Thymus (tissue), 11 donors: ENCODE measurements around the gene RARS1. TPM values are rescaled to one million over a fixed set of nuclear protein-coding genes. Genes with fewer than 3 reads are reported as not detected.

Experiments
- DNase-seq, 9 donors: peaks; one replicate each; pipeline ENCODE4 v3.0.0-alpha.2; 2013; ENCODE audit warnings: low spot score in 9 of 9, low read depth in 6 of 9, missing footprints in 1 of 9
- H3K27ac ChIP-seq, 2 donors: one replicate each; pipeline ENCODE4 v1.5.1; 2013; ENCODE audit warnings: control low read depth in 1 of 2, low read depth in 1 of 2, low read length in 1 of 2, mild to moderate bottlenecking in 1 of 2, moderate library complexity in 1 of 2
- H3K27me3 ChIP-seq, 2 donors: one replicate each; pipeline ENCODE4 v1.5.1; 2013; ENCODE audit warnings: low read length in 1 of 2; ENCODE audit not compliant: control insufficient read depth in 2 of 2, insufficient read depth in 1 of 2
- H3K36me3 ChIP-seq, 2 donors: one replicate each; pipeline ENCODE4 v1.5.1; 2013; ENCODE audit warnings: low read length in 1 of 2, mild to moderate bottlenecking in 1 of 2, moderate library complexity in 1 of 2; ENCODE audit not compliant: control insufficient read depth in 2 of 2, insufficient read depth in 2 of 2
- H3K4me1 ChIP-seq, 2 donors: one replicate each; pipeline ENCODE4 v1.5.1; 2013; ENCODE audit warnings: low read length in 2 of 2; ENCODE audit not compliant: control insufficient read depth in 2 of 2, insufficient read depth in 2 of 2
- H3K4me3 ChIP-seq, 2 donors: one replicate each; pipeline ENCODE4 v1.5.1; 2013; ENCODE audit warnings: low read length in 2 of 2, control low read depth in 1 of 2, mild to moderate bottlenecking in 1 of 2
- H3K9me3 ChIP-seq, 2 donors: one replicate each; pipeline ENCODE4 v1.5.1; 2013; ENCODE audit warnings: low read length in 1 of 2, mild to moderate bottlenecking in 1 of 2; ENCODE audit not compliant: control insufficient read depth in 2 of 2, insufficient read depth in 1 of 2
- WGBS: extraction: QIAGEN DNeasy Blood & Tissue Kit; methylation state at CpG from one replicate; pipeline ENCODE4 v1.1.7; 2013; 5-methylcytosine and 5-hydroxymethylcytosine counted together
- polyA plus RNA-seq: library from polyadenylated mRNA; stranded (reverse); fragments of 200-250 nt; gene quantifications from one replicate; pipeline ENCODE4 v1.2.3, GENCODE V29; 2013
- total RNA-seq: library from RNA; stranded (reverse); fragments of 120-200 nt; gene quantifications from one replicate; pipeline ENCODE4 v1.2.4, GENCODE V29; 2013
- donor health status: healthy.

RARS1 gene
- total and polyA plus RNA-seq, 2 donors: 42.1 to 67.4 TPM

- Histone ChIP-seq H3K27me3 (no peaks in the 10 kb centered on the region), H3K36me3 (no peaks in the 10 kb centered on the region), H3K4me3 (no peak overlapping the region), H3K4me1 (no peaks in the 10 kb centered on the region), H3K9me3 (no peaks in the 10 kb centered on the region), H3K27ac (no peak overlapping the region)
- 98% methylated on average over 12 of the region's 12 CpGs for WGBS
- no peak for DNase-seq
These were observed 31.1 kb upstream of the RARS1 start for GRCh38 chr5:168455201-168455600.

- no peak for DNase-seq
- Histone ChIP-seq H3K36me3 (no peaks in the 10 kb centered on the region), H3K27ac (no peak overlapping the region), H3K27me3 (no peaks in the 10 kb centered on the region), H3K4me1 (no peaks in the 10 kb centered on the region), H3K9me3 (no peaks in the 10 kb centered on the region), H3K4me3 (no peak overlapping the region)
- 97% methylated on average over 3 of the region's 3 CpGs for WGBS
These were observed 28.7 kb upstream of the RARS1 start for GRCh38 chr5:168457542-168457941.

GRCh38 chr5:168460606-168461005 lies 25.7 kb upstream of the RARS1 start:
- Histone ChIP-seq H3K36me3 (no peaks in the 10 kb centered on the region), H3K4me3 (no peak overlapping the region), H3K4me1 (no peaks in the 10 kb centered on the region), H3K9me3 (no peaks in the 10 kb centered on the region), H3K27ac (no peak overlapping the region), H3K27me3 (no peaks in the 10 kb centered on the region)
- no peak for DNase-seq
- WGBS: 97% methylated on average over 9 of the region's 9 CpGs

- Histone ChIP-seq H3K9me3 (no peaks in the 10 kb centered on the region), H3K27ac (no peak overlapping the region), H3K36me3 (no peaks in the 10 kb centered on the region), H3K4me1 (no peaks in the 10 kb centered on the region), H3K4me3 (no peak overlapping the region), H3K27me3 (no peaks in the 10 kb centered on the region)
- no peak for DNase-seq
- WGBS: 98% methylated on average over 2 of the region's 2 CpGs
These were observed 23.2 kb upstream of the RARS1 start for GRCh38 chr5:168463081-168463480.

- H3K36me3 ChIP-seq: no peaks in the 10 kb centered on the region
- H3K27ac ChIP-seq: no peak overlapping the region
- H3K27me3 ChIP-seq: no peaks in the 10 kb centered on the region
- DNase-seq: no peak
- no peaks in the 10 kb centered on the region for H3K9me3 ChIP-seq
- no peaks in the 10 kb centered on the region for H3K4me1 ChIP-seq
- no peak overlapping the region for H3K4me3 ChIP-seq
- 55% methylated on average over 5 of the region's 5 CpGs for WGBS
These were observed 22.1 kb upstream of the RARS1 start for GRCh38 chr5:168464214-168464613.

GRCh38 chr5:168464641-168465040 lies 21.6 kb upstream of the RARS1 start:
- no peaks in the 10 kb centered on the region for H3K36me3 ChIP-seq

GRCh38 chr5:168467755-168468330 lies 18.4 kb upstream of the RARS1 start:
- DNase-seq: no peak
- no peak overlapping the region for H3K27ac ChIP-seq
- WGBS: 94% methylated on average over 12 of the region's 12 CpGs

More at GRCh38 chr5:168464641-168465040, 21.6 kb upstream of the RARS1 start:
- Histone ChIP-seq H3K9me3 (no peaks in the 10 kb centered on the region), H3K4me3 (no peak overlapping the region), H3K27me3 (no peaks in the 10 kb centered on the region), H3K27ac (no peak overlapping the region), H3K4me1 (no peaks in the 10 kb centered on the region)
- DNase-seq: no peak
- 97% methylated on average over 20 of the region's 20 CpGs for WGBS

GRCh38 chr5:168468836-168469235 lies 17.4 kb upstream of the RARS1 start:
- Histone ChIP-seq H3K4me1 (no peaks in the 10 kb centered on the region), H3K27ac (no peak overlapping the region), H3K36me3 (no peaks in the 10 kb centered on the region), H3K9me3 (no peaks in the 10 kb centered on the region), H3K4me3 (no peak overlapping the region), H3K27me3 (no peaks in the 10 kb centered on the region)
- WGBS: 96% methylated on average over 8 of the region's 8 CpGs
- DNase-seq: no peak

More at GRCh38 chr5:168467755-168468330, 18.4 kb upstream of the RARS1 start:
- Histone ChIP-seq H3K27me3 (no peaks in the 10 kb centered on the region), H3K36me3 (no peaks in the 10 kb centered on the region), H3K9me3 (no peaks in the 10 kb centered on the region), H3K4me1 (no peaks in the 10 kb centered on the region), H3K4me3 (no peak overlapping the region)

- 94% methylated on average over 3 of the region's 3 CpGs for WGBS
These were observed 16.5 kb upstream of the RARS1 start for GRCh38 chr5:168469816-168470215.

More at GRCh38 chr5:168469816-168470215, 16.5 kb upstream of the RARS1 start:
- H3K4me1 ChIP-seq: no peaks in the 10 kb centered on the region
- DNase-seq: no peak
- H3K27ac ChIP-seq: no peak overlapping the region
- H3K9me3 ChIP-seq: no peaks in the 10 kb centered on the region
- no peaks in the 10 kb centered on the region for H3K36me3 ChIP-seq
- H3K27me3 ChIP-seq: no peaks in the 10 kb centered on the region
- no peak overlapping the region for H3K4me3 ChIP-seq
